ENCODE measurements around the gene ECT2L. TPM values are rescaled to one million over a fixed set of nuclear protein-coding genes. Genes with fewer than 3 reads are reported as not detected.

The ECT2L gene
- total RNA-seq, 1 experiment from 2014 or later, result not detected

DNA sequence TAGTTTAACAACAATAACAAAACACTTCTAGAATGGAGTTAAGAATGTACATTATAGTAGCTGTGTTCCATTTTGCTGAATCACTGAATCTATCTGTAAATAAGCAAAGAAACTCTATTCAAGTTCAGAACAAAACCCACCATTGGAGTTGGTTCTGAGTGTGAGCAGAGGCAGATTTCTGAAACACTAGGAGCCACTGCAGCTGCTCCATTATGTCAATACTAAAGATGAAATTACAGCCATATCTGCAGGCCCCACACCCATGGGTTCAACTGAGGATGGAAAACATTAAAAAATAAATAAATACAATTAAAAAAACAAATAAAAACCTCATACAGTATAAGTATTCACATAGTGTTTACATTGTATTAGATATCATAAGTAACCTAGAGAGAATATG is 101.1 kb downstream of the ECT2L start:
- no peaks in the 10 kb centered on the region for H3F3A ChIP-seq (ENCODE audit: insufficient read depth, low read depth)
- no peaks in the 10 kb centered on the region for H4K20me1 ChIP-seq (ENCODE audit: insufficient read depth)
- no peak for TF ChIP-seq EZH2 (IDR thresholded peaks at IDR 0.05; ENCODE audit: low read depth)
- TF ChIP-seq, protein P1, sequence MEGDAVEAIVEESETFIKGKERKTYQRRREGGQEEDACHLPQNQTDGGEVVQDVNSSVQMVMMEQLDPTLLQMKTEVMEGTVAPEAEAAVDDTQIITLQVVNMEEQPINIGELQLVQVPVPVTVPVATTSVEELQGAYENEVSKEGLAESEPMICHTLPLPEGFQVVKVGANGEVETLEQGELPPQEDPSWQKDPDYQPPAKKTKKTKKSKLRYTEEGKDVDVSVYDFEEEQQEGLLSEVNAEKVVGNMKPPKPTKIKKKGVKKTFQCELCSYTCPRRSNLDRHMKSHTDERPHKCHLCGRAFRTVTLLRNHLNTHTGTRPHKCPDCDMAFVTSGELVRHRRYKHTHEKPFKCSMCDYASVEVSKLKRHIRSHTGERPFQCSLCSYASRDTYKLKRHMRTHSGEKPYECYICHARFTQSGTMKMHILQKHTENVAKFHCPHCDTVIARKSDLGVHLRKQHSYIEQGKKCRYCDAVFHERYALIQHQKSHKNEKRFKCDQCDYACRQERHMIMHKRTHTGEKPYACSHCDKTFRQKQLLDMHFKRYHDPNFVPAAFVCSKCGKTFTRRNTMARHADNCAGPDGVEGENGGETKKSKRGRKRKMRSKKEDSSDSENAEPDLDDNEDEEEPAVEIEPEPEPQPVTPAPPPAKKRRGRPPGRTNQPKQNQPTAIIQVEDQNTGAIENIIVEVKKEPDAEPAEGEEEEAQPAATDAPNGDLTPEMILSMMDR (conservative IDR thresholded peaks at IDR 0.05), result no peak
- no peaks in the 10 kb centered on the region for H3K4me1 ChIP-seq (replicated peaks; ENCODE audit: insufficient read depth)
- H3K27ac ChIP-seq, result no peak overlapping the region
- no peak overlapping the region for H2AFZ ChIP-seq
- intact Hi-C loops (cut with micrococcal nuclease; ENCODE audit: unreplicated experiment), result no loop called here
- 0 out of 2 replicates have a peak, but pooled peaks cover 4% of the 10 kb centered on the region for H3K9me2 ChIP-seq (ENCODE audit: insufficient read depth)
- H3K4me3 ChIP-seq, result no peak overlapping the region
- BruUV-seq (replicated peaks), result no TSS peak
- peaks cover 7% of the 10 kb centered on the region; the same call in 1 of the 2 replicates for H3K36me3 ChIP-seq (ENCODE audit: low read depth)
- H3K79me2 ChIP-seq (ENCODE audit: low read depth), result no peaks in the 10 kb centered on the region
- no peak overlapping the region for H3K4me2 ChIP-seq
- no peaks in the 10 kb centered on the region for H3K27me3 ChIP-seq (ENCODE audit: insufficient read depth, low read depth)
- ChIA-PET POLR2A (ENCODE audit: unreplicated experiment) (no interaction called here), CTCF (no interaction called here)
- no peaks in the 10 kb centered on the region for H3K9me3 ChIP-seq (ENCODE audit: insufficient read depth, low read depth)
- no peak for DNase-seq

DNA sequence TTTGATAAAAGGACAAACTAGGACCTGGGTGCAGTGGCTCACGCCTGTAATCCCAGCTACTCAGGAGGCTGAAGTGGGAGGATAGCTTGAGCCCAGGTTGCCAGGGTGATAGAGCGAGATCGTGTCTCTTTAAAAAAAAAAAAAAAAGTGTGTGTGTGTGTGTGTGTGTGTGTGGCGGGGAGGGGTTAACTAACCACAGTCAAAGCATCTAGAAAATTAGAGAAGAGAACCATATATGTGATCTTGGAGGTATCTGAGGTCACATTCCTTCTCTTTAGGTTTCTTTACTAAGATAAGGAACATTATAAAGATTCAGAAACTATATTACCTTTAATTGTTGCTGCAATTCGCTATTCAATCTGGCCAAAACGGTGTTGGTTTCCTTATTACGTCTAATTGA is 111.3 kb downstream of the ECT2L start:
- intact Hi-C loops (cut with micrococcal nuclease; ENCODE audit: unreplicated experiment), result no loop called here
- no peak overlapping the region for H3K27ac ChIP-seq
- H3K4me3 ChIP-seq, result no peak overlapping the region
- H3F3A ChIP-seq (ENCODE audit: insufficient read depth, low read depth), result no peaks in the 10 kb centered on the region
- POLR2A ChIA-PET (ENCODE audit: unreplicated experiment), result no interaction called here
- DNase-seq, result no peak
- CTCF ChIA-PET, result no interaction called here
- peaks cover 54% of the 10 kb centered on the region for H3K36me3 ChIP-seq (ENCODE audit: low read depth)
- no peaks in the 10 kb centered on the region for H3K9me3 ChIP-seq (ENCODE audit: insufficient read depth, low read depth)
- H3K27me3 ChIP-seq (ENCODE audit: insufficient read depth, low read depth), result no peaks in the 10 kb centered on the region
- no peaks in the 10 kb centered on the region for H3K79me2 ChIP-seq (ENCODE audit: low read depth)
- no peak overlapping the region for H3K4me2 ChIP-seq
- no peaks in the 10 kb centered on the region for H3K9me2 ChIP-seq (ENCODE audit: insufficient read depth)
- H4K20me1 ChIP-seq (ENCODE audit: insufficient read depth), result no peaks in the 10 kb centered on the region
- no peak overlapping the region for H2AFZ ChIP-seq
- H3K4me1 ChIP-seq (replicated peaks; ENCODE audit: insufficient read depth), result no peaks in the 10 kb centered on the region
- no TSS peak for BruUV-seq (replicated peaks)
- TF ChIP-seq, protein P1 (conservative IDR thresholded peaks at IDR 0.05), result no peak
- TF ChIP-seq EZH2 (IDR thresholded peaks at IDR 0.05; ENCODE audit: low read depth), result no peak

GRCh38 chr6:138909511-138909910 is 113.6 kb downstream of the ECT2L start:
- no peaks in the 10 kb centered on the region for H3K27me3 ChIP-seq (ENCODE audit: insufficient read depth, low read depth)
- no peak overlapping the region for H3K4me3 ChIP-seq
- no peak for DNase-seq
- POLR2A ChIA-PET (ENCODE audit: unreplicated experiment), result no interaction called here
- no peaks in the 10 kb centered on the region for H3K9me2 ChIP-seq (ENCODE audit: insufficient read depth)
- no peak overlapping the region for H2AFZ ChIP-seq
- H3K4me1 ChIP-seq (replicated peaks; ENCODE audit: insufficient read depth), result no peaks in the 10 kb centered on the region
- no peaks in the 10 kb centered on the region for H4K20me1 ChIP-seq (ENCODE audit: insufficient read depth)
- CTCF ChIA-PET, result no interaction called here
- H3K4me2 ChIP-seq, result no peak overlapping the region
- TF ChIP-seq, protein P1 (conservative IDR thresholded peaks at IDR 0.05), result no peak
- TF ChIP-seq EZH2 (IDR thresholded peaks at IDR 0.05; ENCODE audit: low read depth), result no peak
- no TSS peak for BruUV-seq (replicated peaks)
- peaks cover 46% of the 10 kb centered on the region for H3K36me3 ChIP-seq (ENCODE audit: low read depth)
- no peak overlapping the region for H3K27ac ChIP-seq
- no peaks in the 10 kb centered on the region for H3K79me2 ChIP-seq (ENCODE audit: low read depth)
- no peaks in the 10 kb centered on the region for H3F3A ChIP-seq (ENCODE audit: insufficient read depth, low read depth)
- H3K9me3 ChIP-seq (ENCODE audit: insufficient read depth, low read depth), result no peaks in the 10 kb centered on the region
- intact Hi-C loops (cut with micrococcal nuclease; ENCODE audit: unreplicated experiment), result no loop called here

Data from PC-9 (cell line).